Vagina (tissue), 2 donors: ENCODE measurements around the gene MED13L. TPM values are rescaled to one million over a fixed set of nuclear protein-coding genes. Genes with fewer than 3 reads are reported as not detected.

Experiments
- DNase-seq, 2 donors: peaks; one replicate each; pipeline ENCODE4 v3.0.0-alpha.2; 2017; ENCODE audit errors: extremely low spot score in 2 of 2
- H3K27ac ChIP-seq: fragments of 200-600 bp; sonication (generic); one replicate; pipeline ENCODE4 v1.5.1; 2019
- H3K27me3 ChIP-seq: fragments of 200-600 bp; sonication (generic); one replicate; pipeline ENCODE4 v1.5.1; 2019
- H3K36me3 ChIP-seq, 2 donors: fragments of 200-600 bp; sonication (generic); one replicate each; pipeline ENCODE4 v1.5.1; 2017 to 2019
- H3K4me1 ChIP-seq: fragments of 200-600 bp; sonication (generic); one replicate; pipeline ENCODE4 v1.5.1; 2019
- H3K4me3 ChIP-seq, 2 donors: fragments of 200-600 bp; sonication (generic); 1 replicate in 1 of 2; 2 replicates in 1 of 2; pipeline ENCODE4 v1.5.1; 2016 to 2019
- H3K9me3 ChIP-seq: fragments of 200-600 bp; sonication (generic); one replicate; pipeline ENCODE4 v1.5.1; 2019
- POLR2A ChIP-seq, 2 donors: fragments of 450-650 bp; IDR thresholded peaks; one replicate each; pipeline ENCODE4 v1.6.1; 2017; ENCODE audit warnings: antibody characterized with exemption in 2 of 2, mild to moderate bottlenecking in 2 of 2, moderate library complexity in 2 of 2
- POLR2AphosphoS5 ChIP-seq, 2 donors: sonication (generic); formaldehyde crosslinking; IDR thresholded peaks; one replicate each; pipeline ENCODE4 v1.9.0; 2017; ENCODE audit warnings: antibody characterized with exemption in 2 of 2, mild to moderate bottlenecking in 2 of 2, low read depth in 1 of 2; ENCODE audit not compliant: insufficient read depth in 1 of 2
- intact Hi-C: fragments of 100-400 bp; cut with DNase I; formaldehyde crosslinking; loops from one replicate; pipeline ENCODE4 v1.15.1; 2023
- total RNA-seq: library from RNA; depleted of rRNA; stranded (reverse); fragments of >200 nt; gene quantifications from one replicate; pipeline ENCODE4 v1.2.3, GENCODE V29; 2016
- TF ChIP-seq, protein P1 (sequence below), 3 experiments: fragments of 450-650 bp in 2 of 3; fragments of 200-600 bp in 1 of 3; sonication (generic) in 1 of 3; IDR thresholded peaks; one replicate each; pipeline ENCODE4 v1.5.1; 2017 to 2019; ENCODE audit warnings: antibody characterized with exemption in 3 of 3, mild to moderate bottlenecking in 2 of 3, moderate library complexity in 2 of 3

MED13L gene
- total RNA-seq, 1 donor from 2014 or later: 161 TPM

DNA sequence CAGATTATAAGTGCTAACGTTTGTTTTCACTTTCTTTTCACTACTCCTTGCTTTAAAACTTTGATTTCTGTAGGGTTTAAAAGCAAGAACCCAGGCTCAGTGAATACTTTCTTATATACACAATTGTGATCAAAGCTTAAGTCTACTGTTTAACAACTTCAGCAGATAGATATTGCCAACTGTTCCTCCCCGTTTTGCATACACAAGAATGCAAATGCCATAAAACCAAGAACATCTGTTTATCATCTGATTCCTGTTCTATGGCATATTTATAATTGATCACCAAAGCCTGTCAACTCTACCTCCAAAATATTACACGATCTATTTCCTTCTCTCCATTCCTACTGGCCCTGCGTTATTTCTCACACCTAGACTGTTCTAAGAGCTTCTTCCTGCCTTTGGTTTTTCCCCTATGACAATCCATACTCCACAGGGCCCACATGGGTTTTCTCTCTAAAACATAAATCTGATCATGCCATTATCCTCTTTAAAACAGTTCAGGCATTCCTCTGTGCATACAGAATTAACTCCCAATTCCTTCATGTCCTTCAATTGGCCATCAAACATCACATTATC lies 15.9 kb downstream of the MED13L start:
- TF ChIP-seq POLR2AphosphoS5 (IDR thresholded peaks at IDR 0.05; ENCODE audit: insufficient read depth in 1 of 2, low read depth in 1 of 2): no peak
- H3K4me3 ChIP-seq: no peak overlapping the region
- no peaks in the 10 kb centered on the region for H3K9me3 ChIP-seq
- H3K27ac ChIP-seq: no peak overlapping the region
- no peak for DNase-seq
- peaks cover 92% of the 10 kb centered on the region for H3K4me1 ChIP-seq
- no peaks in the 10 kb centered on the region for H3K27me3 ChIP-seq
- intact Hi-C loops: no loop called here
- no peaks in the 10 kb centered on the region for H3K36me3 ChIP-seq

DNA sequence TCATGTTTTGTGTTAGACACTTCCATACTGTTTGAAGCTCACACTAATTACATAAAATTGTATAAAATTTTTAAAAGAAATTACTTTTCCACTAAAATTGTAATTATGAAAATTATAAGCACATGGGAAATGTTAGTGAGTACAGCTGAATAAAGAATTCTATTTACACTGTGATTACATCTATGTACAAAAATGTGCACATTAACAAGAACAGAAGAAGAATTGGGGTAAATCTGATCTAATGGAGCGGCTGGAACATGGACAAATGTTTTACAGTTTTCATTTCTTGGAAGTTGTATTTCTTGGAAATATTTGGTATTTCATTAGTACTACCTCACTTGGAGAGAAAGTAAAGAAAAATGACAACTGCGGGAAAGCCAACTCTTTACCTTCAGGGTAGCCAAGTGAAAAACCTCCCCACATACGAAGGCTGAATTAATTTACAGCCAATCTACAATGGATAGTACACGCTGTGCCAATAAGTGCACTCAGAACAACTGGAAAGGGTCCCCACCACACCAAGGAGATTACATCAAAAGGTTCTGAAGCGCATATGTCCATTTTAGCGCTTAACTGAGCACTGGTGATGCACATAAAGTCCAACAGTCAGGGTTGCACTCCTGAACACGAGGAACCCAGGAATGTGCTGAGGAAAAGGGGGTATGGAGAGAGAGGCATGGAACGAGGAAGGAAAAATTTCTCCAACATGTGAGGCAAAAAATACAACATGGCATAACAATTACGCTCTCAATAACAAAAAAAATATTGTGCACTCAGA lies 17.5 kb downstream of the MED13L start:
- no peaks in the 10 kb centered on the region for H3K36me3 ChIP-seq
- H3K27ac ChIP-seq: no peak overlapping the region
- no peak for DNase-seq
- TF ChIP-seq POLR2A (IDR thresholded peaks at IDR 0.05): no peak
- TF ChIP-seq POLR2AphosphoS5 (IDR thresholded peaks at IDR 0.05; ENCODE audit: insufficient read depth in 1 of 2, low read depth in 1 of 2): no peak
- TF ChIP-seq, protein P1, sequence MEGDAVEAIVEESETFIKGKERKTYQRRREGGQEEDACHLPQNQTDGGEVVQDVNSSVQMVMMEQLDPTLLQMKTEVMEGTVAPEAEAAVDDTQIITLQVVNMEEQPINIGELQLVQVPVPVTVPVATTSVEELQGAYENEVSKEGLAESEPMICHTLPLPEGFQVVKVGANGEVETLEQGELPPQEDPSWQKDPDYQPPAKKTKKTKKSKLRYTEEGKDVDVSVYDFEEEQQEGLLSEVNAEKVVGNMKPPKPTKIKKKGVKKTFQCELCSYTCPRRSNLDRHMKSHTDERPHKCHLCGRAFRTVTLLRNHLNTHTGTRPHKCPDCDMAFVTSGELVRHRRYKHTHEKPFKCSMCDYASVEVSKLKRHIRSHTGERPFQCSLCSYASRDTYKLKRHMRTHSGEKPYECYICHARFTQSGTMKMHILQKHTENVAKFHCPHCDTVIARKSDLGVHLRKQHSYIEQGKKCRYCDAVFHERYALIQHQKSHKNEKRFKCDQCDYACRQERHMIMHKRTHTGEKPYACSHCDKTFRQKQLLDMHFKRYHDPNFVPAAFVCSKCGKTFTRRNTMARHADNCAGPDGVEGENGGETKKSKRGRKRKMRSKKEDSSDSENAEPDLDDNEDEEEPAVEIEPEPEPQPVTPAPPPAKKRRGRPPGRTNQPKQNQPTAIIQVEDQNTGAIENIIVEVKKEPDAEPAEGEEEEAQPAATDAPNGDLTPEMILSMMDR (IDR thresholded peaks at IDR 0.05): no peak
- peaks cover 81% of the 10 kb centered on the region for H3K4me1 ChIP-seq
- H3K27me3 ChIP-seq: no peaks in the 10 kb centered on the region
- H3K9me3 ChIP-seq: no peaks in the 10 kb centered on the region
- intact Hi-C loops: no loop called here
- H3K4me3 ChIP-seq: no peak overlapping the region

DNA sequence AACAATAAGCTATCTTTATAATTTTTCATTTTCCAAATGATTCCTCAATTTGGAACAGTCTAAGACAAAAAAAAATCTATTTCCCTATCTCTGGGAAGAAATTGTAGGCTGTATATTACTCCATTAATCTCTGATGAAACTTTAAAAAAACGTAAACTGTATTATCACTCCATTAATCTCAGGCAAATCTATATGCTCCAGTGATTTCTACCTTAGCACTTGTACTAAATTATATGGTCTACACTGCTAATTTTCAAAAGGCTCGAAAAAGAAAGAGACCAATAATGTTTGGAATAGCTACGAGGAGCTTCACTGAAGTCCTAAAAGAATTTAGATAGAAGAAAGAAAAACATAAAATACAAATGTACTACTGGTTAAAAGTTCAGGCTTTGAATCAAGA lies 19.7 kb downstream of the MED13L start:
- H3K9me3 ChIP-seq: no peaks in the 10 kb centered on the region
- intact Hi-C loops: no loop called here
- H3K4me3 ChIP-seq: no peak overlapping the region
- no peaks in the 10 kb centered on the region for H3K27me3 ChIP-seq
- H3K36me3 ChIP-seq: no peaks in the 10 kb centered on the region
- TF ChIP-seq, protein P1 (IDR thresholded peaks at IDR 0.05): no peak
- TF ChIP-seq POLR2A (IDR thresholded peaks at IDR 0.05): no peak
- no peak for TF ChIP-seq POLR2AphosphoS5 (IDR thresholded peaks at IDR 0.05; ENCODE audit: insufficient read depth in 1 of 2, low read depth in 1 of 2)
- H3K27ac ChIP-seq: no peak overlapping the region
- peaks cover 71% of the 10 kb centered on the region for H3K4me1 ChIP-seq
- DNase-seq: no peak

- intact Hi-C loops: no loop called here
- H3K4me1 ChIP-seq: peaks cover 68% of the 10 kb centered on the region
These were observed 20.3 kb downstream of the MED13L start for GRCh38 chr12:116257215-116257614.

GRCh38 chr12:116249938-116250337 lies 27.6 kb downstream of the MED13L start:
- Histone ChIP-seq H3K4me1 (peaks cover 50% of the 10 kb centered on the region), H3K27me3 (no peaks in the 10 kb centered on the region), H3K36me3 (no peaks in the 10 kb centered on the region), H3K9me3 (no peaks in the 10 kb centered on the region), H3K4me3 (no peak overlapping the region), H3K27ac (no peak overlapping the region)
- intact Hi-C loops: no loop called here
- no peak for TF ChIP-seq POLR2AphosphoS5 (IDR thresholded peaks at IDR 0.05; ENCODE audit: insufficient read depth in 1 of 2, low read depth in 1 of 2)
- TF ChIP-seq, protein P1 (IDR thresholded peaks at IDR 0.05): no peak
- TF ChIP-seq POLR2A (IDR thresholded peaks at IDR 0.05): no peak
- DNase-seq: no peak

More at GRCh38 chr12:116257215-116257614, 20.3 kb downstream of the MED13L start:
- Histone ChIP-seq H3K36me3 (no peaks in the 10 kb centered on the region), H3K9me3 (no peaks in the 10 kb centered on the region), H3K27me3 (no peaks in the 10 kb centered on the region), H3K27ac (no peak overlapping the region), H3K4me3 (no peak overlapping the region)
- DNase-seq: no peak
- TF ChIP-seq POLR2A (IDR thresholded peaks at IDR 0.05) (no peak), POLR2AphosphoS5 (IDR thresholded peaks at IDR 0.05; ENCODE audit: insufficient read depth in 1 of 2, low read depth in 1 of 2) (no peak)
- TF ChIP-seq, protein P1 (IDR thresholded peaks at IDR 0.05): no peak
